ENCODE results near the gene KRI1. TPM values are rescaled to one million over a fixed set of nuclear protein-coding genes. Genes with fewer than 3 reads are reported as not detected.

KRI1 gene
- total and polyA plus RNA-seq, 10 donors = 24.9 to 43.3 (median 31.7) TPM

DNA sequence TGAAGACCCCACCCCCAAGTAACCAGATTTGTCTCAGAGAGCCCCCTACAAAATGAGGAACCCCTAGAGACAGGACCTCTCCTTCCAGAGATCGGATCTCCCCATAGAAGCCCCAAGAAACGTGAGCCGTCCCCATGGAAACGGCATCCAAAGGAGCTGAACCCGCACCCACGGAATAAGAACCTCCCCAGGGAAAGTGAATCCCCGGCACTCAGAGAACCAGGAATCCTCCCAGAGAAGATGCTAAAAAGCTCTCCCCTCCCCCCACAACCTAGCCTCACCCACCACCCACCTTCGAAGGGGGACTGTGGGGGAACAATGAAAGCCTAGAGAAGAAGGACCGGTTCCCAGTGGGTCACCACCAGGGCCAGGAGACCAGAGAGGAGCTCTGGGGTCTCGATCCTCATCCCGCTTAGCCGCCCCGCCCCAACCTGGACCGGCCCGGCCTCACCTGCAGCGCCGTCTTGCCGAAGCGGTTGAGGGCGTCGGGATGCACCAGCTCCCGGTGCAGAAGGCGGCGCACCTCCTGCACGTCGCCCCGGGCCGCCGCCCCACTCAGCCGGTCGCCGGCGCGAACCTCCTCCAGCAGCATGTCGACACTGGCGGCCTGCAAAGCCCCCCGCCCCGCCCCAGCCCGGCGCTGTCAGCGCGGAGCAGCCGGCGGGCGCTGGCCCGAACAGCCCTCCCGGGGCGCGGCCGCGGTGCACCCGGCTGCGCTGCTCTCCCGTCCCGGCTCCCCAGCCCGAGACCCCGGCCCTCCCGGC is 2.4 kb upstream of the KRI1 start:
- H3K4me1 ChIP-seq = peaks cover 33 to 72% (median 56%) of the 10 kb centered on the region in 6 donors
- no peaks in the 10 kb centered on the region for H3K9me3 ChIP-seq
- intact Hi-C loops (cut with DNase I; ENCODE audit: low total_unique reads) = loop anchor here (5.0 kb wide), 1 partner anchor 66 kb away; the partner anchor contains the start of gene KEAP1
- peaks cover 0 to 17% (median 0%) of the 10 kb centered on the region in 6 donors for H3K36me3 ChIP-seq
- H3K27me3 ChIP-seq (replicated peaks in 1 of 7) = no peaks in the 10 kb centered on the region
- H3K4me3 ChIP-seq = peak overlapping the region; percentile 53 to 98 (median 89)
- H3K27ac ChIP-seq = peak overlapping the region; percentile 69 to 98 (median 94)
- TF ChIP-seq POLR2A (IDR thresholded peaks at IDR 0.05) = no peak
- TF ChIP-seq, protein P1, sequence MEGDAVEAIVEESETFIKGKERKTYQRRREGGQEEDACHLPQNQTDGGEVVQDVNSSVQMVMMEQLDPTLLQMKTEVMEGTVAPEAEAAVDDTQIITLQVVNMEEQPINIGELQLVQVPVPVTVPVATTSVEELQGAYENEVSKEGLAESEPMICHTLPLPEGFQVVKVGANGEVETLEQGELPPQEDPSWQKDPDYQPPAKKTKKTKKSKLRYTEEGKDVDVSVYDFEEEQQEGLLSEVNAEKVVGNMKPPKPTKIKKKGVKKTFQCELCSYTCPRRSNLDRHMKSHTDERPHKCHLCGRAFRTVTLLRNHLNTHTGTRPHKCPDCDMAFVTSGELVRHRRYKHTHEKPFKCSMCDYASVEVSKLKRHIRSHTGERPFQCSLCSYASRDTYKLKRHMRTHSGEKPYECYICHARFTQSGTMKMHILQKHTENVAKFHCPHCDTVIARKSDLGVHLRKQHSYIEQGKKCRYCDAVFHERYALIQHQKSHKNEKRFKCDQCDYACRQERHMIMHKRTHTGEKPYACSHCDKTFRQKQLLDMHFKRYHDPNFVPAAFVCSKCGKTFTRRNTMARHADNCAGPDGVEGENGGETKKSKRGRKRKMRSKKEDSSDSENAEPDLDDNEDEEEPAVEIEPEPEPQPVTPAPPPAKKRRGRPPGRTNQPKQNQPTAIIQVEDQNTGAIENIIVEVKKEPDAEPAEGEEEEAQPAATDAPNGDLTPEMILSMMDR (IDR thresholded peaks at IDR 0.05 in 8 of 11, conservative IDR thresholded peaks at IDR 0.05 in 3 of 11) = no peak
- TF ChIP-seq POLR2AphosphoS5 (IDR thresholded peaks at IDR 0.05) = no peak
- WGBS, 5 donors = 0 to 1% (median 1%) methylated on average over 14 to 58 of the region's 58 CpGs
- no peak for DNase-seq

DNA sequence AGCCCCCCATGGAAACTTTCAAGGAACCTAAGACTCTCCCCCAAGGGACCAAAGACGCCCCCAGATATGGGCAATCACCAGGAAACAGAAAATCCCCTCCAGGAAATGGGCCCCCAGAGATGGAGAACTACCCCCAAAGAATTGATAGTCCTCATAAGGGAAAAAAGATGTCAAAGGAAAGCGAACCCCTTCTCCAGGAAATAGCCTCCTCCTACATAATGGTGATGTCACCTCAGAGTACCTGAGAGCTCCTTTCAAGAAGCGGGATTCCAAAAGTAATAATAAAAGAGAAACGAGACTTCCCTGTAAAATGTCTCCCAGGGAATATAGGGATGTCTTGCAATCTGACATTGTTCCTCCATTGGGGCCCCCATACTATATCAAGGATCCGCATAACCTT is 1.8 kb upstream of the KRI1 start:
- intact Hi-C loops (cut with DNase I; ENCODE audit: low total_unique reads) = loop anchor here (5.0 kb wide), 1 partner anchor 65 kb away; the partner anchor contains the start of gene KEAP1
- peak overlapping the region; percentile 53 to 98 (median 89) for H3K4me3 ChIP-seq

GRCh38 chr19:10566658-10567410 is 1.0 kb upstream of the KRI1 start:
- H3K9me3 ChIP-seq = no peaks in the 10 kb centered on the region
- H3K36me3 ChIP-seq = peaks cover 0 to 31% (median 6%) of the 10 kb centered on the region in 6 donors
- TF ChIP-seq POLR2AphosphoS5 (IDR thresholded peaks at IDR 0.05) = peak; percentile 65 to 74 (median 69)
- TF ChIP-seq, protein P1 (IDR thresholded peaks at IDR 0.05 in 8 of 11, conservative IDR thresholded peaks at IDR 0.05 in 3 of 11) = no peak
- DNase-seq = peak; percentile 89
- 30 to 34% (median 31%) methylated on average over 15 to 19 of the region's 19 CpGs for WGBS, 5 donors
- H3K4me1 ChIP-seq = peaks cover 28 to 76% (median 48%) of the 10 kb centered on the region in 6 donors
- peak overlapping the region; percentile 16 to 98 (median 89) for H3K4me3 ChIP-seq
- no peaks in the 10 kb centered on the region for H3K27me3 ChIP-seq (replicated peaks in 1 of 7)
- intact Hi-C loops (cut with DNase I; ENCODE audit: low total_unique reads) = loop anchor here (5.0 kb wide), 1 partner anchor 65 kb away; the partner anchor contains the start of gene KEAP1
- peak overlapping the region; percentile 69 to 98 (median 94) for H3K27ac ChIP-seq

More for the DNA sequence above, 1.8 kb upstream of the KRI1 start:
- no peak for TF ChIP-seq POLR2A (IDR thresholded peaks at IDR 0.05)
- TF ChIP-seq, protein P1 (IDR thresholded peaks at IDR 0.05 in 8 of 11, conservative IDR thresholded peaks at IDR 0.05 in 3 of 11) = no peak
- TF ChIP-seq POLR2AphosphoS5 (IDR thresholded peaks at IDR 0.05) = no peak
- H3K27me3 ChIP-seq (replicated peaks in 1 of 7) = no peaks in the 10 kb centered on the region
- DNase-seq = no peak
- peaks cover 33 to 77% (median 55%) of the 10 kb centered on the region in 6 donors for H3K4me1 ChIP-seq
- no peaks in the 10 kb centered on the region for H3K9me3 ChIP-seq
- H3K36me3 ChIP-seq = peaks cover 0 to 23% (median 2%) of the 10 kb centered on the region in 6 donors
- H3K27ac ChIP-seq = peak overlapping the region; percentile 69 to 98 (median 94)
- 6 to 18% (median 12%) methylated on average over 5 of the region's 5 CpGs for WGBS, 5 donors
